Stimulated activated CD4-positive, alpha-beta T cell treated with anti-CD3 and anti-CD28 coated beads, Interleukin-1b, Interleukin-23, amount 100 ng/mL, for 48 hours (primary cell): ENCODE measurements around the gene CHD6.

Experiments used
- DNase-seq: peaks from one replicate; pipeline ENCODE4 v3.0.0-alpha.2; 2020

CHD6 gene, protein sequence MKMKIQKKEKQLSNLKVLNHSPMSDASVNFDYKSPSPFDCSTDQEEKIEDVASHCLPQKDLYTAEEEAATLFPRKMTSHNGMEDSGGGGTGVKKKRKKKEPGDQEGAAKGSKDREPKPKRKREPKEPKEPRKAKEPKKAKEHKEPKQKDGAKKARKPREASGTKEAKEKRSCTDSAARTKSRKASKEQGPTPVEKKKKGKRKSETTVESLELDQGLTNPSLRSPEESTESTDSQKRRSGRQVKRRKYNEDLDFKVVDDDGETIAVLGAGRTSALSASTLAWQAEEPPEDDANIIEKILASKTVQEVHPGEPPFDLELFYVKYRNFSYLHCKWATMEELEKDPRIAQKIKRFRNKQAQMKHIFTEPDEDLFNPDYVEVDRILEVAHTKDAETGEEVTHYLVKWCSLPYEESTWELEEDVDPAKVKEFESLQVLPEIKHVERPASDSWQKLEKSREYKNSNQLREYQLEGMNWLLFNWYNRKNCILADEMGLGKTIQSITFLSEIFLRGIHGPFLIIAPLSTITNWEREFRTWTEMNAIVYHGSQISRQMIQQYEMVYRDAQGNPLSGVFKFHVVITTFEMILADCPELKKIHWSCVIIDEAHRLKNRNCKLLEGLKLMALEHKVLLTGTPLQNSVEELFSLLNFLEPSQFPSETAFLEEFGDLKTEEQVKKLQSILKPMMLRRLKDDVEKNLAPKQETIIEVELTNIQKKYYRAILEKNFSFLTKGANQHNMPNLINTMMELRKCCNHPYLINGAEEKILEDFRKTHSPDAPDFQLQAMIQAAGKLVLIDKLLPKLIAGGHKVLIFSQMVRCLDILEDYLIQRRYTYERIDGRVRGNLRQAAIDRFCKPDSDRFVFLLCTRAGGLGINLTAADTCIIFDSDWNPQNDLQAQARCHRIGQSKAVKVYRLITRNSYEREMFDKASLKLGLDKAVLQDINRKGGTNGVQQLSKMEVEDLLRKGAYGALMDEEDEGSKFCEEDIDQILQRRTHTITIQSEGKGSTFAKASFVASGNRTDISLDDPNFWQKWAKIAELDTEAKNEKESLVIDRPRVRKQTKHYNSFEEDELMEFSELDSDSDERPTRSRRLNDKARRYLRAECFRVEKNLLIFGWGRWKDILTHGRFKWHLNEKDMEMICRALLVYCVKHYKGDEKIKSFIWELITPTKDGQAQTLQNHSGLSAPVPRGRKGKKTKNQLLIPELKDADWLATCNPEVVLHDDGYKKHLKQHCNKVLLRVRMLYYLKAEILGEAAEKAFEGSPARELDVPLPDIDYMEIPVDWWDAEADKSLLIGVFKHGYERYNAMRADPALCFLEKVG (N-terminal part only)

DNA sequence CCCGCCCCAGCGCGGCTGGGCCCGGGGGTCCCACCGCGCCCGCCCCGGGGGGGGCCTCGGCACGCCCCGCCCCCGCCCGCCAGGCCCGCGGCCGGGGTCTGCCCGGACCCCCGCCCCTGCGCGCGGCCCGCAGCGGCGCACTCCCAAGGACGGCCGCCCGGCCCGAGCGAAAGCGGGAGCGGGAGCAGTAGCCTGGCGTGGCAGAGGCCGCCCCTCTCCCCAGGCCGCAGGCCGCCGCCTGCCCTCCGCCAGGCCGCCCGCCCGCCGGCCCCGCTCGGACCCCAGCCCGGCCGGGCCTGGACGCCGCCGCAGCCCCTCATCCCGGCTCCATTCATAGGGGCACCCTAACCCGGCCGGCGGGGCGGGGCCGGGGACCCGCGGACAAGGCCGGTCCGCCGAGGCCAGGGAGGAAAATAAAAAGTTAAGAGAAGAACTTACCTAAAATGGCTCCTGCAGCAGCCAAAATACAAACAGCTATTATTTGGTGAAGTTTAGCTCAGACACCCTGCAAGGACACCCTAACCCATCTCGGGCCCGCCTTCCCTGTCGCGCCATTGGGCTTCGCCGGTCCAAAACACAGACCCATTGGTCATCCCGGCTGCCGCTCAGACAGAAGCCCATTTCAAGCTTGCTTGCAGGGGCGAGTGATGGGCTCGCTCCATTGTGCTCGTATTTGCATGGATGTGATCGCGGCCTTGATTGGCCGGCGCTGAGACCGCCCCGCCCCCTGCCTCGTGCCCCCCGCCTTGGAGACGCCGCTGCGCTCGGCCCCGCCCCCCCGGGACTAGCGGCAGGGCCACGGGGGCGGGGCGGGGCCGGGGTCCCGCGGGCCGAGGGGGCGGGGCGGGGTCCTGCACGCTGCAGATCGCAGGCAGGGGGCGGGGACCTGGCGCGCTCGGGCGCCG is at the start of gene CHD6:
CHD6 (minus strand) TSS at position 476 of the 905 bp plus-strand sequence. CDS start 67,040 bp downstream, outside the sequence.
- peak; percentile 99 for DNase-seq

DNA sequence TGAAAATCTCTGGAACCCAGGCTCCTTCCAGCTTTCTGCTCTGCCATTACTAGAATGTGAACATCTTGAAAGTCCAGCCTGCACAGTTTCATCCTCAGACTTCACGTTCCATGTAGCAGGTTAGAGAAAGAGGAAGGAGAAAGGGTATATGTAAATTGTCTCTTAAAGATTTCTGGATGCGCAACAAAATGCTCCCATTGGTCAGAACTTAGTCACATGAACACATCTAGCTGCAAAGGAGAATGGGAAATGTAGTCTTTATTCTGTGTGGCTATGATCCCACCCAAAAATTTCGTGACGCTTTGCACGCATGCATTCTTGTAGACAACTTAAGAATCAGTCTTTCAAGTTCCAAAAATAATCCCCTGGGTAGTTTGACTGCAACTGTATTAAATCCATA is 46.4 kb upstream of the CHD6 start:
- no peak for DNase-seq

DNA sequence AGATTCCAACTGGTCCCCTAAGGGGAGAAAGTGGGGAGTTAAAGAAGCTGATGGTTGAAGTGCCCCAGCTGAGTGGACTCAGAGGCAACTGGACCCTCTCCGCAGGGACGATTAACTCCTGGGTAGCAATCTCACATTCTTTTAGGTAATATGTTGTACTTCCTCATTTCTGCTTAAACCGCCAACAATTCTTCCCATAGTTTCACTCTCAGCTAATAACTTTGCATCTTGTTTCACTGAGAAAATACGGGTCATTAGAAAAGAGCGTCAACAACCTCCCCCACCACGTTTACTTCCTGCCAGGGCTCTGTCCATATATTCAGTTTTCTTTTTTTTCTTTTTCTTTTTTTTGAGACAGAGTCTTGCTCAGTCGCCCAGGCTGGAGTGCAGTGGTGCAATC is 39.5 kb upstream of the CHD6 start:
- no peak for DNase-seq

DNA sequence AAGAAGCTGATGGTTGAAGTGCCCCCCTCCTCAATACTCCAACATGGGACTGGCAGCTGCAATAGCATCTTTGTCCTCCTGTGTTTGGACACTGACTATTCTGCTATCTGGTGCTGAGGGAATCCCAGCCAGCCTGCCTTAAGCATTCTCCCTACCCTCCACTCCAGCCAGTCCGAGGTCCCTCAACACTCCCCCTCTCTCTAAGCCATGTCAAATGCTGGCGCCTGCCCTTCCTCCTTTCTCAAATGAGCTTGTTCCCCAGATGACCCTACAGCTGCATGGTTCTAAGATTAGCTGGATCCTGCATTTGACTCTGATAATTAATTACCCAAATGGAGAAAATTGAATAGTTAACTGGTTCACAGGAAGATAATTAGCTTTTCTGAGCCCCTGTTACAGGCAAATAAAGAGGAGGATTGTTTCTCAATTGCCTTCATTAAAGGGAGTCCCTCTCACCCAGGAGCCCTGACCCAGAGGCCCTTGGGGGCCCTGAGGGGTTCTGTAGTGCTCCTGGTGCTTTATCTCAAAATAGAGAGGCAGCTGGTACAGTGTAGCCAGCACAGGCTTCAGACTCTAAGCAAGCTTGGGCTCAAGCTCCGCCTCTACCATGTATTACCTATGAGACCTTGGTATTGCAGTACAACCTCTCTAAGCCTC is 37.9 kb upstream of the CHD6 start:
- DNase-seq, result no peak

DNA sequence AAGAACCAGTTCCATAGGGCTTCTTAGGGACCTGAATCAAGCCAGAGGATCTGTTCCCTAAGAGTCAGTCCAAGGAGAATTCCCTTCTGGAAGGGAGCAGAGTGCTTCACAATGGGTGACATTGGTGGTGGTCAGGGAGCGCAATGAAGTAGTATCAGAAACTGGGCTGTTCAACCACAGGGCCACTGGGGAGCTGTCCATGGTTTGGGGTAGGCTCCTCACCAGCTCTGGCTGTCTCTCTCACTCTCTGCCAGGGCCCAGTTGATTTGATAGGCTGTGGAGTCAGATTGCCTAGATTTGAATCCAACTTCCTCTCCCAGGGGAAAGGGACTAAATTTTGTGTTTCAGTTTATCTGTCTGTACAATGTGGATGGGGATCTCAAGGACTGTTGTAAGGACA is 36.7 kb upstream of the CHD6 start:
- DNase-seq, result no peak

DNA sequence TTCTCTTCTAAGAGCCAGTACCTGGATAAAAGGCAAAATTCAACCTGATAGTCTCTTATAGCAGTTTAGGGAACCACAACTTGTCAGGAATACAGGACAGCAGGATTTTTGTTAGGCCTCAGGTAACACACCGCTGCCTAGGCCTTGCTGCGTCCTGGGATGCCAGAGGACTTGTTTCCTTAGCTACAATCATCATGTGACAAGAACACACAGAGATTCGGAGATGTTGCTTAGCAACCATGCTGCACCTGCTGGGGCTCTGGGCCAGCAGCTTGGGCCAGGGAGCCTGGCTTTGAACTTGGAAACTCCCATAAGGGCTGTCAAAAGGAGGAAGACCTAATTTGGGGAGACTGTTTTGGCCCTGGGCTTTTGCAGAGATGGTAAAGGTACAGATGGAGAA is 36.1 kb upstream of the CHD6 start:
- DNase-seq, result no peak

DNA sequence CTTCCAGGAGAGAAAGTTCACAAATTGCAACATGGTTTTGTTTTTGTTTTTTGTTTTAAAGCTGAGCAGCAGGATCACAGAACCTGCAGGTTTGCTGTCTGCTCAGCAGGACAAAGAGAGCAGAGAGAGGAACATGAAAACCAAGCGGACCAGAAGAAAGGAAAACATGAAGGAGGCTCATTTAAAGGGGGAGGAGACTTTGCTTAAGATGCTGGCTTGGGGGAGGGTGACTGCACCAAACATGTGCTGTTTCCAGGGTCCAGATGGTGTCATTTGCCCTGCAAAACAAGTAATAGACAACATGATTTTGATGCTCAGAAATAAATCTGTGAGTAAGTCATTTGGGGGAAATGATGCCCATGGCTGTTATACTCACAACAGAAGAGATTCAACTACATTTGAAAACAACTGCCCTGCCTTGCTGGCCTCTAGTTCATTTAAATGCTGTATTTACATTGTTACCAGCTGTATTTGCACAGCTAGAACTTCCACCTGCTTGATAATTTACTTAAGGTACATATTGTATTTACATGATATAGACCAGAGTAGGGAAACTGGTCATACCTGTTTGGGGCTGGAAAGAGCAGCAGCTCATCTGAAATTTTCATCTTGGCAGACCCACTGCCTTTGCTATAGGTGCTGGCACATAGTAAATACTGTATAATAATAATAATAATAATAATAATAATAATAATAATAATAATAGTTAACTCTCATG is 32.2 kb upstream of the CHD6 start:
- DNase-seq, result no peak

DNA sequence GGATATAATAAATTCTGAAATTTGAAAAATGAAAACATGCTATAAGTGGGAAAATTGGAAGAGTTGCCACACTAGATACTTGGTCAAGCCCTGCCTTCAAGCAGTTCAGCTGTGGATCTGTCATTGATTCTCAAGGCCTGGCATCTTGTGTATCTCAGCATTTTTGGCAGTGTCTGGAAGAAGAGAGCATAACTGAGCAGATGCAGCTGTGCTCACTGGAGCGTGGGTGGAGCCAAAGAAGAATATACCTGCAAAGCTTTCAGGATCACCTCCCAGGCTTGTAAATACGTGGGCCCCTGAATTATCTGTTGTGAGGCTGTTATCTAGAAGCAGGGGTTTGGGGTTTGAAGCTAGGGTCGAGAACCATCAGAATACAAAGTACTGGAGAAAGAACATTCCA is 31.3 kb upstream of the CHD6 start:
- DNase-seq, result no peak

DNA sequence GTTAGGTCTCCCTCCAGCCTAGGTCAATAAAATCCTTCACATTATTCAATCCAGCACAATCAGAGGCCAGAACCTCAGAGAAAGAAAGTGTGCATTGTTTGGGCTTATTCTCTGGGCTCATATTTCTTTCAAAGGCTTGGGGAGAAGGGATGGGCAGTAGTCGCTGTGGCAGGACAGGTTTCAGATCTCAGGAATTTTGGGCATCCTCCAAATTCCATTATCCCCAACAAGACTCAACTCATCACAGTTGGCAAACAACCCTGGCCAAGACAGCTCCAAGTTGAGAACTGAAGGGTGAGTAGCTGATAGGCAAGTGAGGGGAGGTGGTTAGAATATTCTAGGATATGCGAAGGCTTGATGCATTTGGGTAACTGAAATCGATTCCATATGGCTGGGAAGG is 27.2 kb upstream of the CHD6 start:
- DNase-seq, result no peak

DNA sequence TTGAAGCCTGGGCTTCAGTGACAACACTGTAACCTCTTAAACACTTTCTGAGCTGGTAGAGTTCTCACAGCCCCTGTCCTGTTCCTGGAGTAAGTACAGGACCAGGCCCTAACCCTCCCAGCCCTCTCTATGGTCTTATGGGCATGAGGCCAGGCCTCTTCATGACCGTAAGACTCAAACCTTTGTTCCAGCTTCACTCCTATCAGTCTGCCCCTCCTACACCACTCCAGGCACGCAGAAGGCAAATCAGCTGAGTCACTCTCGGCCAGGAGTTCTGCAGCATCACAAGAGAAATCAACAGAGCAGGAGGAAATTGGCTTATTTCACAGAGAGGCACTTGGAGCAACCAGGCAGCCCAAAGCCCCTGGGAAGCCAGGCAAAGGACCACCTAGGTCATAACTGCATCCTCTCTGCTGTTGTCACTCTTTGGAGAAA is 25.3 kb upstream of the CHD6 start:
- DNase-seq, result no peak

DNA sequence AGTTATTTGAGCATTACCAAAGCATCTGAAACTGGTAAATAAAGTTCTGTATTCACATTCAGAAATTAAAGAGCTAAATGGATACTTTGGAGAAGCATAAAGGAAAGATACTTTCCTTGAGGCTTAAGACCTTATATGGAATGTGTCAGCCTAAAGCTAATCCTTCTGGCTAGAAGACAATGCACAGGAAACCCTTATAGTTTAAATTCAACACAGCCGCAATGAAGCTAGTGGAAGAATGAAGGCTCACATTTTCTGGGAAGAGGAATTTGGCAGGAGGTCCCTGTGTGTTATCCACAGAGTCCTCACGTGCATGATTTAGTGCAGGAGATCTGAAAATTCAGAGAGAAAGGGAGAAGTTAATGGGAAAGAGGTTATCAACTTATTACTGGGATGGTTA is 21.5 kb upstream of the CHD6 start:
- no peak for DNase-seq

DNA sequence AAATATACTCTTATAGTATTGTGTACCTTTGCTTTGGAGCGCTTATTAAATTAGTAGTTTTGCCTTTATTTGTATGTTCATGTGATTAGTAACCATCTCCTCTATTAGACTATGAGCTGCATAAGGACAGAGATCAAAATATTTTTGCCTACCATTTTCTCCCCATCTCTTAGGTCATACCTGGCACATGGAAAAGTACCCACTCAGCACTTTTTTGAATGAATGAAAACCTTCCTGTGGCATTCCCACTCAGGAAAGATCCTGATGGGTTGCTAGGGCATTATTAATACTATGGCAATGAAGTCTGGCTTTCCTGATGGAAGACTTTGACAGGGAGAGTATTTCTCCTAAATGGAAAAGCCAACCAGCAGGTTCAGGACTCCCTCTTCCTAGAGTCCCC is 20.3 kb upstream of the CHD6 start:
- no peak for DNase-seq

DNA sequence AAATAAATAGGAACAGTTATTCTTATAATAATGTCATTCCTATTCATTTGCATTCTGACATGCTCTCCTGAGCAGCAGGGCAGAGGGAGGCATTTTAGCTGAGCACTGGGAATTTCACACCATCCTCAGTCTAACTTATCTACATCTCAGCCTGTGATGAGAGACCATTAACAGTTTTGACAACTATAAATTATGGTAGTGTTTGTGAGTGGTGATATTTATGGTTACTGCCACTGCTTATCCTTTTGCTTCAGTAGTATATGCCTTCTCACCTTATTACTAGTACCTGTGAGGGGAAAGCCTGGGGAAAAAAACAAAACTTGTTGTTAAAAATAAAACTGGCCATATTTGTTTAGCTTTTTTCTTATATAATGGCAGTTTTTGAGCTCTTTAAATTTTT is 17.0 kb upstream of the CHD6 start:
- DNase-seq, result no peak

DNA sequence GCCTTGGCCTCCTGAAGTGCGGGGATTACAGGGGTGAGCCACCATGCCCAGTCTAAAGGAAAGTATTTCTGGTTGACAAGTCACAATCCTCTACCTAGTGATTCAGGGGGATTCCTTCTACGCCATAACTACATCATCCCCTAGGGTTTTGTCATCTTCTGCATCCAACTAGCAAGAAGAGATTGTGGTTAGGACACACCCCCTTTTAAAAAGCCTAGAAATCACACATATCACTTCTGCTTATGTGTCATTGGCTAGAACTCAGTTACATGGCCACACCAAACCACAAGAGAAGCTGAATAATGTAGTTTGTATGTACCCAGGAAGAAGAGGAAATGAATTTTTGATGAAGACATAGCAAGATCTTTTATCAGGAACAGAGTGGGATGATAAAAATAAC is 14.7 kb upstream of the CHD6 start:
- no peak for DNase-seq

DNA sequence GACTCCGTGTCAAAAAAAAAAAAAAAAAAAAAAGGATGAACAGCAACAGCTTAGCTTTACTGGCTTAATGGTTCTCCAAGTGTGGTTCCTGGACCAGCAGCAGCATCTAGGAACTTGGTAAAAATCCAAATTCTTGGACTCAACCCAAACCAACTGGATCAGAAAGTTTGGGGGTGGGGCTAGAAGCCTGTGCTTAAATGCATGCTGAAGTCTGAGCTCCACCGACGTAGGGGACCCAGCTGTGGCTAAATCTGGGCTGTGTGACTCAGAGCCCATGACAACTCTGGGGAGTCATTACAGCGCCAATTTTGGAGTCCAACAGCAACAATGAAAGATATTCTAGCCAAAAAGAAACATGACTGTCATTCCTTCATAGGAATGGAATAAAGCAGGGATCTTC is 13.6 kb upstream of the CHD6 start:
- peak; percentile 10 for DNase-seq

DNA sequence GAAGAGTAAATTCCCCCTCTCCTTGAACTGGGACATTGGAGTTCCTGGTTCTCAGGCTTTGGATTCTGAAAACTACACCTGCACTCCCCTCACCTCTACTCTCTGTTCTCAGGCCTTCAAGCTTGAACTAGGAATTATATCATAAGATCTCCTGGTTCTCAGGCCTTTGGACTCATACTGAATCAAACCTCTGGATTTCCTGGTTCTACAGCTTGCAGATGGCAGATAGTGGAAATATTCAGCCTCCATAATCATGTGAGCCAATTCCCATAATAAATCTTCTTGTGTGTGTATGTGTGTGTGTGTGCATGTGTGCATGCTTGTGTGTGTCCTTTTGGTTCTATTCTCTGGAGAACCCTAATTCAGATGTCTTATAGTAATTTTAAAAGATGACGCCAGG is 12.7 kb upstream of the CHD6 start:
- DNase-seq, result no peak

DNA sequence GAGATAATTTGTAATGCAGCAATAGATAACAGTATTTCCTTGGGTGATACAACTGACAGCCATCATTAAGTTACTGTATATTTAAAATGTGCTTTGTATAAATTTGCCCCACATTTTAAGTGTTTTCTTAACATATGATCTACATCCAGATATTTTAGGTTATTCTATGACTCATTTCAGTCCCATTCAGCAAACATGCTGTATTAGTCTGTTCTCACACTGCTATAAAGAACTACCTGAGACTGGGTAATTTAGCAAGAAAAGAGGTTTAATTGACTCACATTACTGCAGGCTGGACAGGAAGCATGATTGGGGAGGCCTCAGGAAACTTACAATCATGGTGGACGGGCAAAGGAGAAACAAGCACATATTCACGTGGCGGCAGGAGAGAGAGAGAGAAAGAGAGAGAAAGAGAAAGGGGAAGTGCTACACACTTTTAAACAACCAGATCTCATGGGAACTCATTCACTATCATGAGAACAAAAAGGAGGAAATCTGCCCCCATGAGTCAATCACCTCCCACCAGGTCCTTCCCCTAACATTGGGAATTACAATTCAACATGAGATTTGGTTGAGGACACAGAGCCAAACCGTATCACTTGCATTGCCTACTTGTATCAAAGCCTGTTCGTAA is 9.6 kb upstream of the CHD6 start:
- no peak for DNase-seq

DNA sequence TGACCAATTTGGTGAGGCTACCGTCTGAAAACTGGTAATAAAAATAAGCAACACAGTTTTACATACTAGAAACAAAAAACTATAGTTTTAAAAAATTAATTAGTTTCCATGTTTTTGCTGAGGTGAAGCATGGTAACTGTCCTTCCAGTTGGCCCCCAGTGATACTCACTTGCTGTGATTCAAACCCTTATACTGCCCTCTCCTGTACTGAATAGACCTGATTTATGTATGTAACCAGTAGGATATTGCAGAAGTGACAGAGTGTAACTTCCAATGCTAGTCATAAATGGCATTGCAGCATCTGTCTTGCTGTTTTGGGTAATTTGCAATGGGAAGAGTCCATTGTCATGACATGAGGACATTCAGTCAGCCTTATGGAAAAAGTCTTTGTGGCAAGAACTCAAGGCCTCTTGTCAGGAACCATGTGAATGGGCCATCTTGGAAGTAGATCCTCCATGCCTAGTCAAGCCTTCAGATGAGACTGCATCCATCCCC is 8.9 kb upstream of the CHD6 start:
- DNase-seq, result no peak

DNA sequence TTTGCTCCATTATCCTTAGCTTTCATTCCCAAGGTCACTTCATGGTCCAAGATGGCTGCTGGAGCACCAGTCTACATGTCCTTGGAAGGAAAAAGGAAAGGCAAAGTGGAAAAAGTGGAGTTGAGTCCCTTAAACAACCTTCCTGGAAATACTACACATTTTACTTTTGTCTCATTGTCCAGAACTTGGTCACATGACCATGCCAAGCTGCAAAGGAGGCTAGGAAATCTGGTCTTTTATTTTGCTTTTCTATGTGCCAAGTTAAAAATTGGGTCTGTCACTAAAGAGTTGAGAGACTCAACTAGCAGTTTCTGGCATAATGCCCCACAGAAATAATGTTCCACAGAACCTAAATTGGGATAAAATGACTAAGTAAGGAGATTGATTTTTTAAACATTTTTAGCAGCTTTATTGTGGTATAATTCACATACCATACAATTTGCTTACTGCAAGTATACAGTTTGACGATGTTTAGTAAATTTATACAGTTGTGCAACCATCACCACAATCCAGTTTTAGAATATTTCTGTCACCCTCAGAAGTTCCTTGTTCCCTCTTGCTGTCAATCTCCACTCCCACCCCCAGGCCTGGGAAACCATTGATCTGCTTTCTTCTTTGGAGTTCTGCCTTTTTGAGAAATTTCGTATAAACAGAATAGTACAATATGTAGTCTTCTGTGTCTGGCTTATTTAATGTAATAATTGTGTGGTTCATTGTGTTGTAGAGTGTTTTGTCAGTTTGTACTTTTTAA is 5.6 kb upstream of the CHD6 start:
- no peak for DNase-seq
